NCI-H748 (cell line): Measurements from ENCODE around the gene ACOT8.
"Not testable (repeated sequence)": the region's sequence is repeated elsewhere in the genome, so short reads cannot be mapped to it uniquely, and the experiment has no call there.

Experiments
- DNase-seq: peaks from one replicate; lab custom pipeline; 2025; ENCODE audit not compliant: unreplicated experiment; lab: John Stamatoyannopoulos, UW

ACOT8 gene

GRCh38 chr20:45797955-45798354 is 59.2 kb downstream of the ACOT8 start:
- not testable (repeated sequence) for DNase-seq

GRCh38 chr20:45797510-45797909 is 59.7 kb downstream of the ACOT8 start:
- not testable (repeated sequence) for DNase-seq

- DNase-seq: no peak
Observed at GRCh38 chr20:45796337-45797065, 60.7 kb downstream of the ACOT8 start.

GRCh38 chr20:45792317-45793118 is 64.7 kb downstream of the ACOT8 start:
- DNase-seq: no peak
